Measurements from ENCODE around the gene CALCA. TPM values are rescaled to one million over a fixed set of nuclear protein-coding genes. Genes with fewer than 3 reads are reported as not detected.

The CALCA gene
- total RNA-seq, 6 experiments from 2014 or later: 0.68 to 8.6 (median 2.1) TPM; not detected in 1

Other genes starting within 250 kb of the CALCA start
- gene CYP2R1, start 80.1 kb downstream of the CALCA start, total RNA-seq: 10 to 100 TPM in 1 of 6 experiments, 1 to 10 TPM in 5; 4.3 to 11.6 (median 6.3) TPM
- under 1 TPM in 5 of 6 experiments, not detected in 1; 0.12 to 0.86 (median 0.29) TPM for gene CALCB, start 101.2 kb upstream of the CALCA start, total RNA-seq
- gene INSC, start 142.6 kb upstream of the CALCA start, total RNA-seq: under 1 TPM in 3 of 6 experiments, not detected in 3; 0.15 to 0.44 (median 0.43) TPM